HepG2 (cell line): ENCODE results near the gene KLHL30. TPM values are rescaled to one million over a fixed set of nuclear protein-coding genes. Genes with fewer than 3 reads are reported as not detected.

Source experiments
- ATAC-seq: fragments of 200-7000 bp; cut with Tn5 transposase; 3 replicates; pipeline ENCODE4 v1.9.1; 2020; ENCODE audit warnings: mild to moderate bottlenecking, moderate library complexity
- BruUV-seq: library from RNA; stranded (reverse); fragments of 400-500 nt; replicated peaks from 2 replicates; lab custom pipeline; 2021; lab: Mats Ljungman, UMichigan
- CTCF ChIA-PET: fragments of 300-600 bp; formaldehyde crosslinking; extraction: SDS; loops from one replicate; lab custom pipeline; 2021; ENCODE audit warnings: low total read pairs, inconsistent platforms, low intra/inter-chr PET ratio; lab: Yijun Ruan, JAX
- POLR2A ChIA-PET: fragments of 350-600 bp; sonication (Branson Sonifier 250); formaldehyde crosslinking; loops from one replicate; lab custom pipeline; 2020; ENCODE audit warnings: antibody characterized with exemption, inconsistent platforms; lab: Yijun Ruan, JAX
- DNase-seq: peaks from one replicate; pipeline ENCODE4 v3.0.0-alpha.2; 2015; ENCODE audit warnings: low spot score
- FAIRE-seq: peaks from 3 replicates; lab custom pipeline; 2011; peaks lifted over from hg19 to GRCh38; lab: Jason Lieb, UNC
- H2AFZ ChIP-seq: one replicate; pipeline ENCODE4 v1.6.1; 2011; ENCODE audit warnings: low read length, inconsistent platforms
- H3K27ac ChIP-seq: fragments of 300-600 bp; 3 replicates; pipeline ENCODE4 v1.8.0; 2011; ENCODE audit warnings: mixed run types, mild to moderate bottlenecking, mixed read lengths, low read length, inconsistent platforms; ENCODE audit not compliant: insufficient read depth; ENCODE audit errors: extremely low read length
- H3K27me3 ChIP-seq, 2 experiments: fragments of 200-600 bp in 1 of 2; 2 replicates in 1 of 2; 3 replicates in 1 of 2; pipeline versions ENCODE4 v1.6.0 to v1.8.0; 2011; ENCODE audit warnings: low read length in 2 of 2, mild to moderate bottlenecking in 2 of 2, moderate library complexity in 2 of 2, inconsistent platforms in 1 of 2; ENCODE audit not compliant: insufficient read depth in 2 of 2, control insufficient read depth in 1 of 2
- H3K36me3 ChIP-seq, 2 experiments: fragments of 200-600 bp in 1 of 2; replicated peaks in 1 of 2; 2 replicates in 1 of 2; 3 replicates in 1 of 2; pipeline versions ENCODE4 v1.5.1 to v1.8.0; 2011; ENCODE audit warnings: low read length in 2 of 2, inconsistent platforms in 1 of 2; ENCODE audit not compliant: insufficient read depth in 2 of 2, control insufficient read depth in 1 of 2
- H3K4me1 ChIP-seq: 2 replicates; pipeline ENCODE4 v1.5.1; 2012; ENCODE audit warnings: low read length, inconsistent platforms; ENCODE audit not compliant: insufficient read depth
- H3K4me2 ChIP-seq: 2 replicates; pipeline ENCODE4 v1.6.0; 2011; ENCODE audit warnings: low read depth, low read length, inconsistent platforms
- H3K4me3 ChIP-seq, 3 experiments: fragments of 200-600 bp in 1 of 3; sonication (generic), shearing (Covaris generic) in 1 of 3; replicated peaks in 1 of 3; 2 replicates each; pipeline ENCODE4 v1.5.1; 2011 to 2016; ENCODE audit warnings: low read length in 3 of 3, inconsistent platforms in 2 of 3, low read depth in 2 of 3, mild to moderate bottlenecking in 2 of 3, control low read depth in 1 of 3, mixed read lengths in 1 of 3; ENCODE audit not compliant: insufficient read depth in 1 of 3
- H3K79me2 ChIP-seq: one replicate; pipeline ENCODE4 v1.6.1; 2011; ENCODE audit warnings: low read length, inconsistent platforms; ENCODE audit not compliant: insufficient read depth
- H3K9ac ChIP-seq: 2 replicates; pipeline ENCODE4 v1.6.0; 2011; ENCODE audit warnings: mild to moderate bottlenecking, low read depth, low read length, inconsistent platforms; ENCODE audit not compliant: insufficient read depth
- H3K9me3 ChIP-seq: 2 replicates; pipeline ENCODE4 v1.5.1; 2012; ENCODE audit warnings: mild to moderate bottlenecking, low read length
- H4K20me1 ChIP-seq: 2 replicates; pipeline ENCODE4 v1.6.0; 2011; ENCODE audit warnings: inconsistent platforms, mild to moderate bottlenecking, low read length, moderate library complexity; ENCODE audit not compliant: insufficient read depth
- BCL6 ChIP-seq: IDR thresholded peaks from 2 replicates; pipeline ENCODE4 v1.6.1; 2016; ENCODE audit warnings: missing genetic modification reagents, missing compliant biosample characterization
- CEBPZ ChIP-seq: IDR thresholded peaks from 2 replicates; pipeline ENCODE4 v1.6.1; 2012; ENCODE audit warnings: low read length, improper control_type of control experiment
- ERF ChIP-seq: IDR thresholded peaks from 2 replicates; pipeline ENCODE4 v1.6.1; 2018; ENCODE audit warnings: missing biosample characterization, missing genetic modification reagents
- FOXA3 ChIP-seq: IDR thresholded peaks from 2 replicates; pipeline ENCODE4 v1.6.1; 2016; ENCODE audit warnings: missing genetic modification reagents, missing compliant biosample characterization
- GABPB1 ChIP-seq: IDR thresholded peaks from 2 replicates; pipeline ENCODE4 v1.6.1; 2016; ENCODE audit warnings: mild to moderate bottlenecking, missing genetic modification reagents, moderate library complexity, missing compliant biosample characterization
- HNF1A ChIP-seq, 2 experiments: sonication (generic) in 1 of 2; formaldehyde crosslinking in 1 of 2; IDR thresholded peaks; 2 replicates each; pipeline versions ENCODE4 v1.4.0 to v1.6.1; 2016 to 2020; ENCODE audit warnings: borderline replicate concordance in 1 of 2, low read depth in 1 of 2, mild to moderate bottlenecking in 1 of 2, missing genetic modification reagents in 1 of 2
- IRF1 ChIP-seq: sonication (generic); formaldehyde crosslinking; IDR thresholded peaks from 2 replicates; pipeline ENCODE4 v1.4.0; 2020; ENCODE audit warnings: low read depth, mild to moderate bottlenecking, missing genetic modification reagents
- JUN ChIP-seq: sonication (generic); formaldehyde crosslinking; IDR thresholded peaks from 2 replicates; pipeline ENCODE4 v1.4.0; 2020; ENCODE audit warnings: mild to moderate bottlenecking, missing genetic modification reagents
- MAFG ChIP-seq: sonication (generic); formaldehyde crosslinking; IDR thresholded peaks from 2 replicates; pipeline ENCODE4 v1.5.1; 2020; ENCODE audit warnings: mild to moderate bottlenecking, missing genetic modification reagents
- SOX5 ChIP-seq: IDR thresholded peaks from 2 replicates; pipeline ENCODE4 v1.6.1; 2016; ENCODE audit warnings: borderline replicate concordance
- TRIM24 ChIP-seq: sonication (generic); formaldehyde crosslinking; IDR thresholded peaks from 2 replicates; pipeline ENCODE4 v1.8.0; 2022; ENCODE audit warnings: mild to moderate bottlenecking, missing genetic modification reagents
- TSC22D2 ChIP-seq: sonication (generic); formaldehyde crosslinking; IDR thresholded peaks from 2 replicates; pipeline ENCODE4 v1.5.1; 2020; ENCODE audit warnings: missing genetic modification reagents, mild to moderate bottlenecking, borderline replicate concordance
- ZC3H4 ChIP-seq: sonication (generic); formaldehyde crosslinking; IDR thresholded peaks from 2 replicates; pipeline ENCODE4 v1.4.0; 2020; ENCODE audit warnings: missing genetic modification reagents, borderline replicate concordance
- ZNF562 ChIP-seq: sonication (generic); formaldehyde crosslinking; IDR thresholded peaks from 2 replicates; pipeline ENCODE4 v1.8.0; 2022; ENCODE audit warnings: missing genetic modification reagents, borderline replicate concordance
- WGBS: methylation state at CpG from one replicate; pipeline ENCODE4 v1.1.6; 2017; ENCODE audit warnings: low lambda C conversion rate; 5-methylcytosine and 5-hydroxymethylcytosine counted together
- in situ Hi-C: cut with HindIII; loops from 2 replicates; pipeline ENCODE4 v1.10.0; 2017; ENCODE audit warnings: low pct_unique_long_range_greater_than_20kb; ENCODE audit not compliant: extremely low pct_ligation_motif_present
- intact Hi-C: fragments of 100-400 bp; cut with micrococcal nuclease; formaldehyde crosslinking; loops from one replicate; pipeline ENCODE4 v1.10.0; 2022; ENCODE audit not compliant: unreplicated experiment
- polyA plus RNA-seq, 8 experiments: library from polyadenylated mRNA; depleted of rRNA in 3 of 8; stranded (reverse) in 7 of 8; unstranded in 1 of 8; fragments of >200 nt; fragmentation: Illumina TruSeq in 4 of 8; extraction: Trizol in 4 of 8; gene quantifications; 2 replicates each; pipeline versions ENCODE4 v1.2.1 to v1.2.3, GENCODE V29; 2011 to 2016; ENCODE audit warnings: low read depth in 4 of 8, missing spikeins in 1 of 8, mixed read lengths in 1 of 8; ENCODE audit not compliant: insufficient read depth in 1 of 8
- total RNA-seq, 5 experiments: library from RNA; depleted of rRNA; stranded (reverse); fragments of >200 nt; fragmentation: Illumina TruSeq; extraction: Trizol; gene quantifications; 2 replicates each; pipeline ENCODE4 v1.2.3, GENCODE V29; 2016; ENCODE audit warnings: low read depth in 1 of 5

KLHL30 gene
- total and polyA plus RNA-seq, 2 of the 13 experiments (the other 11 are each of a cell fraction or from before 2014, with no cell fraction given) = 0.05 TPM; not detected in 1

GRCh38 chr2:238091436-238092060 lies 46.9 kb upstream of the KLHL30 start:
- ChIA-PET CTCF (no interaction called here), POLR2A (interaction anchor here (2.2 kb wide), 1 partner anchor 31 kb away, joined by 7 read pairs; the partner anchor contains the start of gene SCLY)
- FAIRE-seq (no peak), ATAC-seq (no peak), DNase-seq (no peak)
- BruUV-seq = no TSS peak
- no peak overlapping the region for H3K4me3 ChIP-seq
- no peaks in the 10 kb centered on the region for H3K4me1 ChIP-seq
- peaks cover 4 to 6% of the 10 kb centered on the region in 2 experiments; a peak in 3 of 5 replicates for H3K36me3 ChIP-seq
- H2AFZ ChIP-seq = no peak overlapping the region
- in situ Hi-C loops (no loop called here), intact Hi-C loops (no loop called here)
- 97% methylated on average over 16 of the region's 16 CpGs for WGBS
- no peaks in the 10 kb centered on the region for H3K79me2 ChIP-seq
- no peak overlapping the region for H3K27ac ChIP-seq
- no peaks in the 10 kb centered on the region for H4K20me1 ChIP-seq
- H3K4me2 ChIP-seq = no peak overlapping the region
- H3K9me3 ChIP-seq = no peaks in the 10 kb centered on the region
- H3K9ac ChIP-seq = no peak overlapping the region
- no peaks in the 10 kb centered on the region for H3K27me3 ChIP-seq
- TF ChIP-seq TRIM24 (CRISPR knock-in tag) (no peak), MAFG (CRISPR knock-in tag) (no peak), ERF (CRISPR knock-in tag) (no peak), GABPB1 (no peak), TSC22D2 (no peak), IRF1 (no peak), HNF1A (IDR thresholded peaks at IDR 0.05; ENCODE audit: low read depth) (no peak), HNF1A (CRISPR knock-in tag; IDR thresholded peaks at IDR 0.05; ENCODE audit: borderline replicate concordance) (no peak), ZC3H4 (CRISPR knock-in tag) (no peak), BCL6 (CRISPR knock-in tag) (no peak), ZNF562 (no peak), CEBPZ (no peak), FOXA3 (CRISPR knock-in tag) (no peak), JUN (CRISPR knock-in tag) (no peak), SOX5 (CRISPR knock-in tag) (no peak)
